ENCODE measurements around the gene TBC1D3I. TPM values are rescaled to one million over a fixed set of nuclear protein-coding genes. Genes with fewer than 3 reads are reported as not detected.
"Not testable (repeated sequence)": the region's sequence is repeated elsewhere in the genome, so short reads cannot be mapped to it uniquely, and the experiment has no call there.

Gene TBC1D3I
- total RNA-seq, 3 donors from 2014 or later: 0.64 TPM; not detected in 2

DNA sequence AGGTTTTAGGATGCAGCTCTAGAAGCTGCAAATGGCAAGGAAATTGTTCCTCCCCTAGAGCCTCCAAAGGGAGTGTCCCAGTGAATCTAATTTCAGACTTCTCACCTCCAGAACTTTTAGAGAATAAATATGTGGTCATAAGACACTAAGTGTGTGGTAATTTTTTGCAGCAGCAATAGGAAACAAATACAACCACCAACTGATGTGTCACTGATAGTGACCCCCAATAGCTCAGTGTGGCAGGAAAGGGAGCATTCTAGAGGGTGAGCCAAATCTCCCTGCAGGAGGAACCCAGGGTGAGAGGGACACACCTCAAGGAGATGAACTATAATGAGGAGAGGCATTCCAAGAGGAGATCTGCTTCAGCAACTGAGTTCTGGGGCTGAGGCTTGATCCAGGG, 49.5 kb downstream of the TBC1D3I start:
- no peak for DNase-seq (ENCODE audit: low spot score in 2 of 2)
- TF ChIP-seq POLR2A (IDR thresholded peaks at IDR 0.05) (no peak), POLR2AphosphoS5 (IDR thresholded peaks at IDR 0.05) (no peak)
- TF ChIP-seq, protein P1, sequence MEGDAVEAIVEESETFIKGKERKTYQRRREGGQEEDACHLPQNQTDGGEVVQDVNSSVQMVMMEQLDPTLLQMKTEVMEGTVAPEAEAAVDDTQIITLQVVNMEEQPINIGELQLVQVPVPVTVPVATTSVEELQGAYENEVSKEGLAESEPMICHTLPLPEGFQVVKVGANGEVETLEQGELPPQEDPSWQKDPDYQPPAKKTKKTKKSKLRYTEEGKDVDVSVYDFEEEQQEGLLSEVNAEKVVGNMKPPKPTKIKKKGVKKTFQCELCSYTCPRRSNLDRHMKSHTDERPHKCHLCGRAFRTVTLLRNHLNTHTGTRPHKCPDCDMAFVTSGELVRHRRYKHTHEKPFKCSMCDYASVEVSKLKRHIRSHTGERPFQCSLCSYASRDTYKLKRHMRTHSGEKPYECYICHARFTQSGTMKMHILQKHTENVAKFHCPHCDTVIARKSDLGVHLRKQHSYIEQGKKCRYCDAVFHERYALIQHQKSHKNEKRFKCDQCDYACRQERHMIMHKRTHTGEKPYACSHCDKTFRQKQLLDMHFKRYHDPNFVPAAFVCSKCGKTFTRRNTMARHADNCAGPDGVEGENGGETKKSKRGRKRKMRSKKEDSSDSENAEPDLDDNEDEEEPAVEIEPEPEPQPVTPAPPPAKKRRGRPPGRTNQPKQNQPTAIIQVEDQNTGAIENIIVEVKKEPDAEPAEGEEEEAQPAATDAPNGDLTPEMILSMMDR (IDR thresholded peaks at IDR 0.05): no peak
- H3K4me3 ChIP-seq: no peak overlapping the region

DNA sequence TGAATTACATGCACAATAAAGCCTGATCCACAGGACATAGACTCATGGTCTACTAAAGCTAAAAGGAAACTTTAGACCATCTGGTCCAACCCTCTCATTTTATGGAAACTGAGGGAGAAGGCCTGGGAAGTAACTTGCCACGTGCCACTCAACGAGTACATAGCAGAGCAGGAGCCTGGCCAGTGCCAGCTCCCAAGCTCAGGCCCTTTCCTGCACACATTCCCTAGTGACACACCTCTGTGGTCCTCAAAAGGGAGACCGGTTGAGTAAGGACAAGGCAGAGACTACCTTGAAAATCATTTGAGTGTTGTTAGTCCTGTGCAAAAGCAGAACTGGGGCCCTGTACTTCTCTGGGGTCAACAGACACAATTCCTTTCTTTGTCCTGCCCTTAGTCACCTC, 50.7 kb downstream of the TBC1D3I start:
- intact Hi-C loops (cut with DNase I; ENCODE audit: low total_unique reads): no loop called here
- no peak for DNase-seq (ENCODE audit: low spot score in 2 of 2)
- no peak overlapping the region for H3K27ac ChIP-seq
- no peak overlapping the region for H3K4me3 ChIP-seq
- no peaks in the 10 kb centered on the region for H3K36me3 ChIP-seq
- H3K4me1 ChIP-seq: no peaks in the 10 kb centered on the region
- H3K27me3 ChIP-seq: no peaks in the 10 kb centered on the region
- peaks cover 0 to 9% of the 10 kb centered on the region in 2 donors for H3K9me3 ChIP-seq
- TF ChIP-seq POLR2A (IDR thresholded peaks at IDR 0.05): no peak
- TF ChIP-seq POLR2AphosphoS5 (IDR thresholded peaks at IDR 0.05): no peak
- TF ChIP-seq, protein P1 (IDR thresholded peaks at IDR 0.05): no peak

More for the DNA sequence above, 49.5 kb downstream of the TBC1D3I start:
- Histone ChIP-seq H3K36me3 (no peaks in the 10 kb centered on the region), H3K27ac (no peak overlapping the region), H3K4me1 (no peaks in the 10 kb centered on the region), H3K9me3 (peaks cover 0 to 16% of the 10 kb centered on the region in 2 donors), H3K27me3 (no peaks in the 10 kb centered on the region)
- intact Hi-C loops (cut with DNase I; ENCODE audit: low total_unique reads): no loop called here

DNA sequence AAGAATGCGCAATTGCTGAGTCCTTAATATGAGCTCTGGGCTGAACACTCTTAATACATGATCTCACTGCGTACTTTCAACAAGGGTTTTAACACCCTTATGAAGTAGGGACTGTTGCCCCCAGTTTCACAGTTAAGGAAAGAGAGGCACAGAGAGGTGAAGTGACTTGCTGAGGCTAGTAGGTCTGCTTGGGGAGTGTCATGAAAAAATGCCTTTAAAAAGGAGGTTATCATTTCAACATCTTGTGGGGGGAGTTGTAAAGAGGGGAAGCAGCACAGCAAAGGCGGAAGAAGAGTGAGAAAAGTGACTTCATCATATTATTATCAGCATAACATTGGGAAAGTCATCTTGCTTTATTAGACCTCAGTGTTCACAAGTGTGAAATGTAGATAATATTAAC, 51.4 kb downstream of the TBC1D3I start:
- TF ChIP-seq POLR2AphosphoS5 (IDR thresholded peaks at IDR 0.05) (no peak), POLR2A (IDR thresholded peaks at IDR 0.05) (no peak)
- TF ChIP-seq, protein P1 (IDR thresholded peaks at IDR 0.05): no peak
- H3K4me3 ChIP-seq: no peak overlapping the region
- no peaks in the 10 kb centered on the region for H3K27me3 ChIP-seq
- H3K27ac ChIP-seq: no peak overlapping the region
- DNase-seq (ENCODE audit: low spot score in 2 of 2): no peak
- H3K36me3 ChIP-seq: no peaks in the 10 kb centered on the region
- intact Hi-C loops (cut with DNase I; ENCODE audit: low total_unique reads): no loop called here
- no peaks in the 10 kb centered on the region for H3K4me1 ChIP-seq
- peaks cover 0 to 2% of the 10 kb centered on the region in 2 donors for H3K9me3 ChIP-seq

DNA sequence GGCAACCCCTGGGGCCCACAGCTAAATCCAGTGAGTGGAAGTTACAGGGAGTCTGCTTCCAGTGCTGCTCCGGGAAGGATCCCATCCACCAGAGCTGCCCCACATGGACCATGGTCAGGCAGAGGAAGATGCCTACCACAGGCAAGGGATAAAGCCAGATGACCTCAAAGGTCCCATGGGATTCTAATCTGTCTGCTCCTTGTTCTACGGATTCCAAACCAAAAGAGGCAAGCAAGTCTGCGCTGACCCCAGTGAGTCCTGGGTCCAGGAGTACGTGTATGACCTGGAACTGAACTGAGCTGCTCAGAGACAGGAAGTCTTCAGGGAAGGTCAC, 52.1 kb downstream of the TBC1D3I start:
- Histone ChIP-seq H3K27ac (no peak overlapping the region), H3K4me3 (no peak overlapping the region), H3K9me3 (no peaks in the 10 kb centered on the region), H3K27me3 (no peaks in the 10 kb centered on the region), H3K36me3 (no peaks in the 10 kb centered on the region), H3K4me1 (no peaks in the 10 kb centered on the region)
- DNase-seq (ENCODE audit: low spot score in 2 of 2): no peak
- intact Hi-C loops (cut with DNase I; ENCODE audit: low total_unique reads): no loop called here
- TF ChIP-seq, protein P1 (IDR thresholded peaks at IDR 0.05): no peak
- TF ChIP-seq POLR2AphosphoS5 (IDR thresholded peaks at IDR 0.05): no peak
- TF ChIP-seq POLR2A (IDR thresholded peaks at IDR 0.05): no peak

DNA sequence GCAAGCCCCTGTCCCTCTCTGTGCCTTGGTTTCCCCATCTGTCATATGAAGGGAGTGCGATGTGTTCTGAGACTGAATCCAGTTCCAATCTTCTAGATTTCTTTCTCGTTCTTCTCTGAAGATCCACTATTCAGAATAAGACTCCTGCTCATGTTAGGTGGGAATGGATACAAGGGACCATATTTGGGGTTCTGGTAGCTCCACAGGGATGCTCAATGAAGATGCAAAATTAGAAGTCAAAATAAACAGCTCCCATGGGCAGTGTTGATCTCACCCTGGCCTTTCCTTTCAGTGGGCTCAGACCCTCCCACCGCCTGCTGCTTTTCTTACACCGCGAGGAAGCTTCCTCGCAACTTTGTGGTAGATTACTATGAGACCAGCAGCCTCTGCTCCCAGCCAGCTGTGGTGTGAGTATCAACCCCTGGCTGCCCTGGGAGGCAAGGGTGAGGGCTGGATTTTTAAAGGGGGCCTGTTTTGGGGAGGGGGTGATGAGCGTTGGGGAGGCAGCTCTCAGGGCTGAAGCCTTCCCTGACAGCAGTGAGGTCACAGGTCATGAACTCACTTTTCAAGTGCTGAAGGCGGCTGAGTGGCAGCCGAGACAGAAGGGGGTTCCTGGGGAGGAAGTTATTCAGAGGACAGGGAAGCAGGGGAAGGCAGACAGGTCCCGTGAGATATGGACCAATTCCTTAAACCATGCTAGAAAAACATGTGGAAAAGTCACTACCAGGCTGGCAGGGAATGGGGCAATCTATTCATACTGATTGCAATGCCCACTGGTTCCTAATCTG, 52.7 kb downstream of the TBC1D3I start:
- H3K27ac ChIP-seq; H3K4me3 ChIP-seq; H3K9me3 ChIP-seq; H3K27me3 ChIP-seq; H3K4me1 ChIP-seq; DNase-seq (ENCODE audit: low spot score in 2 of 2); H3K36me3 ChIP-seq; intact Hi-C loops (cut with DNase I; ENCODE audit: low total_unique reads): not testable (repeated sequence)

DNA sequence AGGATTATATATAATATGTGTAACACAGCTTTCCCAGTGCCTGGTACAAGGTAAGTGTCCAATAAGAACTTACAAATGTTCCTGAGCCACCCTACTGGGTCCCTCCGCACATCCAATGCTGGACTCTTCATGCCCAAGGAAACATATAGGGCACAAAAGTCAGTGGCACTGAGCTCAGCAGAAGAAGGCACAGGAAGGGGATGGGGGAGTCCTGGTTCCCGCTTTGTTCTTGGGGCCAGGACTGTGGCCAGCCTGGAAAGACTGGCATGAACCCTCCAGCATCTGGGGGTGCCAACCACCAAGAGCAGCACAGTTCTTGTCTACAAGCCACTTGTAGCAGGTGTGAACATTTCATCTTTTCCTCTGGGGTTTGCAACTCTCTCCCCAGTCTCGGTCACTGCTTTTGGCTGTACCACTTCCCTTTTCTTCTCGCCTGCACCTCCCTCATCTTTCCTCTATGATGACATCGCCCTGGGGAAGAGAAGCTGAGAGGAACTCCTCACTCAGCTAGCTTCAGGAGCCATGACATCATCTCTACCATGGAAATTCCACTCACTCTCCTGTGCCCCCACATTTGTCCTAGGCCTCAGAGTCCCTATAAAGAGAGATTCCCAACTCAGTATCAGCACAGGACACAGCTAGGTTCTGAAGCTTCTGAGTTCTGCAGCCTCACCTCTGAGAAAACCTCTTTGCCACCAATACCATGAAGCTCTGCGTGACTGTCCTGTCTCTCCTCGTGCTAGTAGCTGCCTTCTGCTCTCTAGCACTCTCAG, 53.7 kb downstream of the TBC1D3I start, which contains the start of gene CCL4L2:
CCL4L2 (plus strand) TSS at position 625 of the 773 bp plus-strand sequence.
- H3K4me1 ChIP-seq; H3K27ac ChIP-seq; H3K4me3 ChIP-seq; intact Hi-C loops (cut with DNase I; ENCODE audit: low total_unique reads); H3K9me3 ChIP-seq; DNase-seq (ENCODE audit: low spot score in 2 of 2); H3K27me3 ChIP-seq; H3K36me3 ChIP-seq: not testable (repeated sequence)
